MM.1S (cell line): ENCODE measurements around the gene OR2Z1.
"Not testable (repeated sequence)": the region's sequence is repeated elsewhere in the genome, so short reads cannot be mapped to it uniquely, and the experiment has no call there.

Experiments
- DNase-seq: peaks from one replicate; pipeline ENCODE4 v3.0.0-alpha.2; 2015
- H2AFZ ChIP-seq: fragments of 300-600 bp; sonication (generic); 2 replicates; pipeline ENCODE4 v1.6.0; 2016; ENCODE audit warnings: antibody characterized with exemption, low read length
- H3F3A ChIP-seq: fragments of 300-600 bp; sonication (generic); 2 replicates; pipeline ENCODE4 v1.6.1; 2016; ENCODE audit warnings: mild to moderate bottlenecking, antibody characterized with exemption, low read length, moderate library complexity, mixed read lengths; ENCODE audit not compliant: insufficient read depth
- H3K27ac ChIP-seq: fragments of 300-600 bp; sonication (generic); 2 replicates; pipeline ENCODE4 v1.5.1; 2016; ENCODE audit warnings: mild to moderate bottlenecking, low read length
- H3K27me3 ChIP-seq: fragments of 300-600 bp; sonication (generic); replicated peaks from 2 replicates; pipeline ENCODE4 v1.6.0; 2016; ENCODE audit warnings: low read length; ENCODE audit not compliant: insufficient read depth
- H3K36me3 ChIP-seq: fragments of 300-600 bp; sonication (generic); replicated peaks from 2 replicates; pipeline ENCODE4 v1.6.1; 2016; ENCODE audit warnings: mild to moderate bottlenecking, low read length, mixed read lengths; ENCODE audit not compliant: insufficient read depth
- H3K4me1 ChIP-seq: fragments of 300-600 bp; sonication (generic); 2 replicates; pipeline ENCODE4 v1.6.1; 2016; ENCODE audit warnings: low read length, mixed read lengths
- H3K4me2 ChIP-seq: fragments of 300-600 bp; sonication (generic); 2 replicates; pipeline ENCODE4 v1.6.0; 2016; ENCODE audit warnings: low read depth, low read length
- H3K4me3 ChIP-seq: fragments of 300-600 bp; sonication (generic); 2 replicates; pipeline ENCODE4 v1.5.1; 2016; ENCODE audit warnings: low read length, mixed read lengths
- H3K79me2 ChIP-seq: fragments of 300-600 bp; sonication (generic); 2 replicates; pipeline ENCODE4 v1.6.1; 2016; ENCODE audit warnings: mixed run types, low read length, mixed read lengths
- H3K9ac ChIP-seq: fragments of 300-600 bp; sonication (generic); 2 replicates; pipeline ENCODE4 v1.6.1; 2016; ENCODE audit warnings: low read length, mixed read lengths
- H3K9me2 ChIP-seq: fragments of 300-600 bp; sonication (generic); replicated peaks from 2 replicates; pipeline ENCODE4 v1.6.1; 2016; ENCODE audit warnings: mild to moderate bottlenecking, low read length, mixed read lengths; ENCODE audit not compliant: insufficient read depth
- H3K9me3 ChIP-seq: fragments of 300-600 bp; sonication (generic); replicated peaks from 2 replicates; pipeline ENCODE4 v1.6.1; 2016; ENCODE audit warnings: mild to moderate bottlenecking, low read length, mixed read lengths; ENCODE audit not compliant: insufficient read depth
- H4K20me1 ChIP-seq: fragments of 300-600 bp; sonication (generic); 2 replicates; pipeline ENCODE4 v1.6.1; 2016; ENCODE audit warnings: mild to moderate bottlenecking, low read length, moderate library complexity, mixed read lengths; ENCODE audit not compliant: insufficient read depth
- EZH2 ChIP-seq: fragments of 300-600 bp; sonication (generic); optimal IDR thresholded peaks from 2 replicates; pipeline ENCODE3; 2017; ENCODE audit warnings: low read depth, mild to moderate bottlenecking, antibody characterized with exemption, low read length, mixed read lengths
- EZH2phosphoT487 ChIP-seq: fragments of 300-600 bp; sonication (generic); IDR thresholded peaks from 2 replicates; pipeline ENCODE4 v1.6.1; 2018; ENCODE audit warnings: antibody characterized with exemption, low read length
- TF ChIP-seq, protein P1 (sequence below): fragments of 300-600 bp; sonication (generic); IDR thresholded peaks from 2 replicates; pipeline ENCODE4 v1.5.1; 2016; ENCODE audit warnings: antibody characterized with exemption, low read length, mixed read lengths

The OR2Z1 gene

DNA sequence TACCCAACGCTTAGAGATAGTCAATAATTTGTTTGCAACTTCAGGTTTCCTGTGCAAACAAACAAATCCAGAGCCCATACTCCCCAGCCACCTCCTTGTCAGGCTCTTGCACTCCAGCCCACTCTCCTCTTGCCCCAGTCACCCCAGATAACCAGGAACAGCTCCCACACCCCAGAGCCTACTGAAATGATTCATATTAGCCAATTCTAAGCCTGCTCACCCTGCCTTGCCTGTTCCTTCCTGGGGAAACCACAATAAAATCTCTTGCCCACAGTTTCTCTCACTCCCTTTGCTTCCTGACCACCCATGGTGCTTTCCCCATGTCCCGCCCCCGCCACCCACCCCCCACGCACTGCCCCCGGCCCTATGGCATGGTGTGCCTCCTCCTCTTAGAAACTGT is 19.1 kb upstream of the OR2Z1 start:
- Histone ChIP-seq H3K4me1 (no peaks in the 10 kb centered on the region), H3K79me2 (no peaks in the 10 kb centered on the region), H2AFZ (no peak overlapping the region), H3K9ac (no peak overlapping the region), H3K4me2 (no peak overlapping the region), H3K4me3 (no peak overlapping the region), H3K27ac (no peak overlapping the region), H3K9me2 (no peaks in the 10 kb centered on the region), H3K9me3 (no peaks in the 10 kb centered on the region), H3K27me3 (peaks cover 43% of the 10 kb centered on the region), H3F3A (no peaks in the 10 kb centered on the region), H4K20me1 (no peaks in the 10 kb centered on the region), H3K36me3 (no peaks in the 10 kb centered on the region)
- DNase-seq, result no peak
- TF ChIP-seq, protein P1, sequence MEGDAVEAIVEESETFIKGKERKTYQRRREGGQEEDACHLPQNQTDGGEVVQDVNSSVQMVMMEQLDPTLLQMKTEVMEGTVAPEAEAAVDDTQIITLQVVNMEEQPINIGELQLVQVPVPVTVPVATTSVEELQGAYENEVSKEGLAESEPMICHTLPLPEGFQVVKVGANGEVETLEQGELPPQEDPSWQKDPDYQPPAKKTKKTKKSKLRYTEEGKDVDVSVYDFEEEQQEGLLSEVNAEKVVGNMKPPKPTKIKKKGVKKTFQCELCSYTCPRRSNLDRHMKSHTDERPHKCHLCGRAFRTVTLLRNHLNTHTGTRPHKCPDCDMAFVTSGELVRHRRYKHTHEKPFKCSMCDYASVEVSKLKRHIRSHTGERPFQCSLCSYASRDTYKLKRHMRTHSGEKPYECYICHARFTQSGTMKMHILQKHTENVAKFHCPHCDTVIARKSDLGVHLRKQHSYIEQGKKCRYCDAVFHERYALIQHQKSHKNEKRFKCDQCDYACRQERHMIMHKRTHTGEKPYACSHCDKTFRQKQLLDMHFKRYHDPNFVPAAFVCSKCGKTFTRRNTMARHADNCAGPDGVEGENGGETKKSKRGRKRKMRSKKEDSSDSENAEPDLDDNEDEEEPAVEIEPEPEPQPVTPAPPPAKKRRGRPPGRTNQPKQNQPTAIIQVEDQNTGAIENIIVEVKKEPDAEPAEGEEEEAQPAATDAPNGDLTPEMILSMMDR, result no peak
- no peak for TF ChIP-seq EZH2phosphoT487
- no peak for TF ChIP-seq EZH2

DNA sequence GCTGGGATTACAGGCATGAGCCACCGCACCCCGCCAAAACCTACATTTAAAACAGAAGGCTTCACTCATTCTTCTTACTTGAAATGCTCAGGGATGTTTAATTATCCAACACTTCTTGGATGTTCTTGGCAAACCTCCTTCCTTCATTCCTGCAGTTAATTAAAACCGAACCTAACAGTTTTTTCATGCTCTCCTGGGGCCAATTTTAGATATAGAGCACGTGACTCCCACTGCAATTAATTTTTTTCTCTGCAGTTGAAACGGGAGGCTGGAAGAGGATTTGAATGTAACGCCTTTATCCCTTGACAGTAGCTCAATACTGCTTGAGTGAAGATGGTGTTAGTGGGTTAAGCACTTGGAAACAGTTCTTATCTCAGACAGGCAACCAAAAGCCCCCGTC is 18.2 kb upstream of the OR2Z1 start:
- Histone ChIP-seq H2AFZ (no peak overlapping the region), H3K4me1 (no peaks in the 10 kb centered on the region), H3K79me2 (no peaks in the 10 kb centered on the region), H3F3A (no peaks in the 10 kb centered on the region), H3K4me2 (no peak overlapping the region), H3K9me3 (no peaks in the 10 kb centered on the region), H4K20me1 (no peaks in the 10 kb centered on the region), H3K27ac (no peak overlapping the region), H3K27me3 (peaks cover 43% of the 10 kb centered on the region), H3K9ac (no peak overlapping the region), H3K4me3 (no peak overlapping the region), H3K9me2 (no peaks in the 10 kb centered on the region), H3K36me3 (no peaks in the 10 kb centered on the region)
- TF ChIP-seq EZH2 (no peak), EZH2phosphoT487 (no peak)
- TF ChIP-seq, protein P1, result no peak
- no peak for DNase-seq

DNA sequence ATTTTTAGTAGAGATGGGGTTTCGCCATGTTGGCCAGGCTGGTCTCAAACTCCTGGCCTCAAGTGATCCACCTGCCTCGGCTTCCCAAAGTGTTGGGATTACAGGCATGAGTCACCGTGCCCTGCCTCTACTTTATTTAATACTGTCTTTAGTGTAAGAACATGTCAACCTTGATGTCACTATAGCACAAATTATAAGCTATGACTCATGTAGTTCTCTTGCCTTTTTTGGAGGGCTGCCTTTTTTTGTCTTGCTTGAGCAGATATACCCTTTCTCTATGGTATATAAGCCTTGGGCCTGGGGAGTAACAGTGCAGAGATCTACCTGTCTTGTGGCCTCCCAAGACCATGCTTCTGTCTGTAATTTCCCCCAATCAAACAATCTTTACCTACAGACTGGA is 16.1 kb upstream of the OR2Z1 start:
- H3K27ac ChIP-seq, H3K9me3 ChIP-seq, H3F3A ChIP-seq, H3K4me2 ChIP-seq, DNase-seq, H3K36me3 ChIP-seq, H3K4me3 ChIP-seq, H4K20me1 ChIP-seq, H3K79me2 ChIP-seq, H3K4me1 ChIP-seq, H3K9me2 ChIP-seq, H3K9ac ChIP-seq, H2AFZ ChIP-seq: not testable (repeated sequence)
- peaks cover 35% of the 10 kb centered on the region for H3K27me3 ChIP-seq

DNA sequence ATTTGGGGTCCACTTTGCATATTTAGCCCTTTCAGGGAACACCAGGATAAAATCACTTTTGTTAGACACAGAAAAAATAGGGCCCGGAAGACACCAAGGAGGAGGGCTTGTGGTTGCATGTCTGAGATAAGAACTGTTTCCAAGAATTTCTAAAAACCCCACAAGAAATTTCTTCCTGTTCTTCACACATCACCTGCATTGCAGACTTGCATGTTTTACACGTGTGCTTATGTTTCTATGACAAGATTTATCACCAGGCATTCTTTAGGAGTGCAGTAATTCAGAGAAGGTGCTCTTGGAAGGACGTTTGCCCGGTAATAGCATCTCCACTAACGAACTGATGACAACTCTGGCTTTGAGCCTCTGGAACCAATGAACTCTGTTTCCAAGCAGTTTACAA is 15.7 kb upstream of the OR2Z1 start:
- TF ChIP-seq EZH2 (no peak), EZH2phosphoT487 (no peak)
- TF ChIP-seq, protein P1, result no peak
- H3K27ac ChIP-seq, result no peak overlapping the region

DNA sequence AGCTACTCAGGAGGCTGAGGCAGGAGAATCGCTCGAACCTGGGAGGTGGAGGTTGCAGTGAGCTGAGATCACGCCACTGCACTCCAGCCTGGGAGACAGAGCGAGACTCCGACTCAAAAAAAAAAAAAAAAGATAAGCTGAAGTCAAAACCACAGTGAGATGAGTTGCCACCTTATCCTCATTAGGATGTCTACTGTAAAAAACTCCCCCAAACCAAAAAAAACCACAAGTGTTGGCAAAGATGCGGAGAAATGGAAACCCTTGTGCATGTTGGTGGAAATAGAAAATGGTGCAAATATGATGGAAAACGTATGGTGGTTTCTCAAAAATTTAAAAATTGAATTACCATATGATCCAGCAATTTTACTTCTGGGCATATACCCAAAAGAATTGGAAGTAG is 11.1 kb upstream of the OR2Z1 start:
- not testable (repeated sequence) for H3F3A ChIP-seq, H3K79me2 ChIP-seq, H3K4me2 ChIP-seq, H3K9me2 ChIP-seq, H2AFZ ChIP-seq, H3K9me3 ChIP-seq, H3K9ac ChIP-seq, DNase-seq, H3K4me3 ChIP-seq, H3K4me1 ChIP-seq, H3K36me3 ChIP-seq, H4K20me1 ChIP-seq, H3K27ac ChIP-seq
- H3K27me3 ChIP-seq, result peaks cover 40% of the 10 kb centered on the region

More for the DNA sequence above, 15.7 kb upstream of the OR2Z1 start:
- Histone ChIP-seq H3K9me3 (no peaks in the 10 kb centered on the region), H3K36me3 (no peaks in the 10 kb centered on the region), H3K4me2 (no peak overlapping the region), H2AFZ (no peak overlapping the region), H4K20me1 (no peaks in the 10 kb centered on the region), H3K4me1 (no peaks in the 10 kb centered on the region), H3K9ac (no peak overlapping the region), H3K9me2 (no peaks in the 10 kb centered on the region), H3K79me2 (no peaks in the 10 kb centered on the region), H3K4me3 (no peak overlapping the region), H3F3A (no peaks in the 10 kb centered on the region), H3K27me3 (peaks cover 33% of the 10 kb centered on the region)
- no peak for DNase-seq
